MM.1S (cell line): ENCODE data around the gene F2.

Experiments
- DNase-seq: peaks from one replicate; pipeline ENCODE4 v3.0.0-alpha.2; 2015
- H2AFZ ChIP-seq: fragments of 300-600 bp; sonication (generic); 2 replicates; pipeline ENCODE4 v1.6.0; 2016; ENCODE audit warnings: antibody characterized with exemption, low read length
- H3F3A ChIP-seq: fragments of 300-600 bp; sonication (generic); 2 replicates; pipeline ENCODE4 v1.6.1; 2016; ENCODE audit warnings: mild to moderate bottlenecking, antibody characterized with exemption, low read length, moderate library complexity, mixed read lengths; ENCODE audit not compliant: insufficient read depth
- H3K27ac ChIP-seq: fragments of 300-600 bp; sonication (generic); 2 replicates; pipeline ENCODE4 v1.5.1; 2016; ENCODE audit warnings: mild to moderate bottlenecking, low read length
- H3K27me3 ChIP-seq: fragments of 300-600 bp; sonication (generic); replicated peaks from 2 replicates; pipeline ENCODE4 v1.6.0; 2016; ENCODE audit warnings: low read length; ENCODE audit not compliant: insufficient read depth
- H3K36me3 ChIP-seq: fragments of 300-600 bp; sonication (generic); replicated peaks from 2 replicates; pipeline ENCODE4 v1.6.1; 2016; ENCODE audit warnings: mild to moderate bottlenecking, low read length, mixed read lengths; ENCODE audit not compliant: insufficient read depth
- H3K4me1 ChIP-seq: fragments of 300-600 bp; sonication (generic); 2 replicates; pipeline ENCODE4 v1.6.1; 2016; ENCODE audit warnings: low read length, mixed read lengths
- H3K4me2 ChIP-seq: fragments of 300-600 bp; sonication (generic); 2 replicates; pipeline ENCODE4 v1.6.0; 2016; ENCODE audit warnings: low read depth, low read length
- H3K4me3 ChIP-seq: fragments of 300-600 bp; sonication (generic); 2 replicates; pipeline ENCODE4 v1.5.1; 2016; ENCODE audit warnings: low read length, mixed read lengths
- H3K79me2 ChIP-seq: fragments of 300-600 bp; sonication (generic); 2 replicates; pipeline ENCODE4 v1.6.1; 2016; ENCODE audit warnings: mixed run types, low read length, mixed read lengths
- H3K9ac ChIP-seq: fragments of 300-600 bp; sonication (generic); 2 replicates; pipeline ENCODE4 v1.6.1; 2016; ENCODE audit warnings: low read length, mixed read lengths
- H3K9me2 ChIP-seq: fragments of 300-600 bp; sonication (generic); replicated peaks from 2 replicates; pipeline ENCODE4 v1.6.1; 2016; ENCODE audit warnings: mild to moderate bottlenecking, low read length, mixed read lengths; ENCODE audit not compliant: insufficient read depth
- H3K9me3 ChIP-seq: fragments of 300-600 bp; sonication (generic); replicated peaks from 2 replicates; pipeline ENCODE4 v1.6.1; 2016; ENCODE audit warnings: mild to moderate bottlenecking, low read length, mixed read lengths; ENCODE audit not compliant: insufficient read depth
- H4K20me1 ChIP-seq: fragments of 300-600 bp; sonication (generic); 2 replicates; pipeline ENCODE4 v1.6.1; 2016; ENCODE audit warnings: mild to moderate bottlenecking, low read length, moderate library complexity, mixed read lengths; ENCODE audit not compliant: insufficient read depth
- CTCF ChIP-seq: fragments of 300-600 bp; sonication (generic); IDR thresholded peaks from 2 replicates; pipeline ENCODE4 v1.5.1; 2016; ENCODE audit warnings: antibody characterized with exemption, low read length, mixed read lengths
- EZH2 ChIP-seq: fragments of 300-600 bp; sonication (generic); optimal IDR thresholded peaks from 2 replicates; pipeline ENCODE3; 2017; ENCODE audit warnings: low read depth, mild to moderate bottlenecking, antibody characterized with exemption, low read length, mixed read lengths
- EZH2phosphoT487 ChIP-seq: fragments of 300-600 bp; sonication (generic); IDR thresholded peaks from 2 replicates; pipeline ENCODE4 v1.6.1; 2018; ENCODE audit warnings: antibody characterized with exemption, low read length

The F2 gene

GRCh38 chr11:46695345-46696211, 23.4 kb upstream of the F2 start:
- no peak for DNase-seq
- Histone ChIP-seq H3F3A (peaks cover 3% of the 10 kb centered on the region; the same call in 1 of the 2 replicates), H3K4me3 (no peak overlapping the region), H3K4me1 (no peaks in the 10 kb centered on the region), H3K4me2 (no peak overlapping the region), H3K27me3 (no peaks in the 10 kb centered on the region), H4K20me1 (no peaks in the 10 kb centered on the region), H3K9ac (no peak overlapping the region), H3K36me3 (no peaks in the 10 kb centered on the region), H2AFZ (no peak overlapping the region), H3K9me3 (no peaks in the 10 kb centered on the region), H3K27ac (no peak overlapping the region), H3K9me2 (no peaks in the 10 kb centered on the region), H3K79me2 (peaks cover 38% of the 10 kb centered on the region)
- TF ChIP-seq EZH2phosphoT487 (no peak), CTCF (no peak), EZH2 (no peak)

GRCh38 chr11:46696212-46696558, 22.8 kb upstream of the F2 start:
- Histone ChIP-seq H3K9ac (no peak overlapping the region), H4K20me1 (no peaks in the 10 kb centered on the region), H3K4me2 (no peak overlapping the region), H3K27me3 (no peaks in the 10 kb centered on the region), H3K4me3 (no peak overlapping the region), H2AFZ (no peak overlapping the region), H3K36me3 (no peaks in the 10 kb centered on the region), H3K9me2 (no peaks in the 10 kb centered on the region), H3K79me2 (peaks cover 43% of the 10 kb centered on the region), H3F3A (peaks cover 3% of the 10 kb centered on the region; the same call in 1 of the 2 replicates), H3K9me3 (no peaks in the 10 kb centered on the region), H3K4me1 (no peaks in the 10 kb centered on the region), H3K27ac (no peak overlapping the region)
- TF ChIP-seq EZH2phosphoT487 (no peak), EZH2 (no peak), CTCF (no peak)
- no peak for DNase-seq

- Histone ChIP-seq H2AFZ (no peak overlapping the region), H3K9me2 (no peaks in the 10 kb centered on the region), H3K79me2 (peaks cover 54% of the 10 kb centered on the region), H3K36me3 (no peaks in the 10 kb centered on the region), H3K27me3 (no peaks in the 10 kb centered on the region), H3K4me2 (no peak overlapping the region), H3K27ac (no peak overlapping the region), H3K9me3 (no peaks in the 10 kb centered on the region), H3F3A (peaks cover 3% of the 10 kb centered on the region; the same call in 1 of the 2 replicates), H3K4me1 (peaks cover 3% of the 10 kb centered on the region; the same call in 1 of the 2 replicates), H3K9ac (no peak overlapping the region), H4K20me1 (no peaks in the 10 kb centered on the region), H3K4me3 (no peak overlapping the region)
- TF ChIP-seq CTCF = no peak
- TF ChIP-seq EZH2 = no peak
- TF ChIP-seq EZH2phosphoT487 = no peak
- no peak for DNase-seq
These were observed 21.7 kb upstream of the F2 start for GRCh38 chr11:46697303-46697702.
